Liver (tissue), 9 donors: ENCODE measurements around the gene RECQL. TPM values are rescaled to one million over a fixed set of nuclear protein-coding genes. Genes with fewer than 3 reads are reported as not detected.

ENCODE experiments used
- DNase-seq: peaks from one replicate; pipeline ENCODE4 v3.0.0-alpha.2; 2017; ENCODE audit warnings: low spot score
- H3K27ac ChIP-seq, 2 donors: one replicate each; pipeline ENCODE4 v1.7.0; 2013; ENCODE audit warnings: inconsistent platforms in 2 of 2, low read length in 2 of 2, control low read depth in 1 of 2, low read depth in 1 of 2, mild to moderate bottlenecking in 1 of 2
- H3K27me3 ChIP-seq, 4 donors: one replicate each; pipeline versions ENCODE4 v1.6.1 to v1.7.0; 2013; ENCODE audit warnings: low read length in 3 of 4, inconsistent platforms in 1 of 4, mild to moderate bottlenecking in 1 of 4, moderate library complexity in 1 of 4; ENCODE audit not compliant: control insufficient read depth in 4 of 4, insufficient read depth in 4 of 4
- H3K36me3 ChIP-seq, 4 donors: one replicate each; pipeline versions ENCODE4 v1.6.1 to v1.7.0; 2013; ENCODE audit warnings: low read length in 3 of 4, mild to moderate bottlenecking in 3 of 4, low read depth in 1 of 4, moderate library complexity in 1 of 4; ENCODE audit not compliant: control insufficient read depth in 4 of 4, insufficient read depth in 3 of 4
- H3K4me1 ChIP-seq, 4 donors: one replicate each; pipeline versions ENCODE4 v1.6.1 to v1.7.0; 2013; ENCODE audit warnings: low read length in 3 of 4, mild to moderate bottlenecking in 3 of 4, moderate library complexity in 1 of 4; ENCODE audit not compliant: control insufficient read depth in 4 of 4, insufficient read depth in 4 of 4
- H3K4me3 ChIP-seq, 3 donors: one replicate each; pipeline versions ENCODE4 v1.6.1 to v1.7.0; 2013; ENCODE audit warnings: low read length in 3 of 3, control low read depth in 1 of 3, low read depth in 1 of 3, mild to moderate bottlenecking in 1 of 3
- H3K9ac ChIP-seq, 2 donors: one replicate each; pipeline ENCODE4 v1.7.0; 2013; ENCODE audit warnings: low read length in 2 of 2, mild to moderate bottlenecking in 2 of 2, moderate library complexity in 2 of 2, control low read depth in 1 of 2, low read depth in 1 of 2
- H3K9me3 ChIP-seq, 4 donors: one replicate each; pipeline versions ENCODE4 v1.6.1 to v1.7.0; 2013; ENCODE audit warnings: low read length in 3 of 4; ENCODE audit not compliant: control insufficient read depth in 4 of 4
- ATF3 ChIP-seq: IDR thresholded peaks from 2 replicates; pipeline ENCODE4 v1.6.1; 2016; ENCODE audit warnings: antibody characterized with exemption
- CTCF ChIP-seq: fragments of 150-350 bp; IDR thresholded peaks from 2 replicates; pipeline ENCODE4 v1.5.1; 2017; ENCODE audit warnings: improper control_type of control experiment, low read depth, low read length; ENCODE audit not compliant: missing input control
- FOXA1 ChIP-seq: IDR thresholded peaks from 2 replicates; pipeline ENCODE4 v1.6.1; 2016; ENCODE audit warnings: antibody characterized with exemption
- HNF4A ChIP-seq, 2 donors: conservative IDR thresholded peaks; 2 replicates each; pipeline ENCODE4 v1.6.1; 2016; ENCODE audit warnings: antibody characterized with exemption in 2 of 2, mild to moderate bottlenecking in 2 of 2
- HNF4G ChIP-seq: IDR thresholded peaks from 2 replicates; pipeline ENCODE4 v1.6.1; 2016; ENCODE audit warnings: antibody characterized with exemption
- RAD21 ChIP-seq, 2 donors: IDR thresholded peaks; 2 replicates each; pipeline ENCODE4 v1.6.1; 2016; ENCODE audit warnings: antibody characterized with exemption in 2 of 2, mild to moderate bottlenecking in 2 of 2
- REST ChIP-seq: IDR thresholded peaks from 2 replicates; pipeline ENCODE4 v1.6.1; 2016; ENCODE audit warnings: antibody characterized with exemption, mild to moderate bottlenecking
- RXRA ChIP-seq, 2 donors: IDR thresholded peaks; 2 replicates each; pipeline ENCODE4 v1.6.1; 2017 to 2018; ENCODE audit warnings: antibody characterized with exemption in 2 of 2, mild to moderate bottlenecking in 1 of 2
- TAF1 ChIP-seq: conservative IDR thresholded peaks from 2 replicates; pipeline ENCODE4 v1.6.1; 2016; ENCODE audit warnings: antibody characterized with exemption, mild to moderate bottlenecking
- YY1 ChIP-seq: IDR thresholded peaks from 2 replicates; pipeline ENCODE4 v1.6.1; 2016; ENCODE audit warnings: antibody characterized with exemption, mild to moderate bottlenecking
- ZBTB33 ChIP-seq: IDR thresholded peaks from 2 replicates; pipeline ENCODE4 v1.6.1; 2016; ENCODE audit warnings: antibody characterized with exemption
- WGBS: extraction: QIAGEN DNeasy Blood & Tissue Kit; methylation state at CpG from one replicate; pipeline ENCODE4 v1.1.7; 2013; 5-methylcytosine and 5-hydroxymethylcytosine counted together
- polyA plus RNA-seq, 2 donors: library from polyadenylated mRNA; stranded (reverse) in 1 of 2; unstranded in 1 of 2; fragments of 200-250 nt in 1 of 2; fragments of >200 nt in 1 of 2; fragmentation: Nextera tagmentation in 1 of 2; extraction: Ambion mirVana in 1 of 2; gene quantifications; one replicate each; pipeline versions ENCODE4 v1.2.1 to v1.2.3, GENCODE V29; 2013 to 2015
- total RNA-seq, 2 donors: library from RNA; depleted of rRNA; stranded (reverse); fragments of >200 nt; gene quantifications; one replicate each; pipeline ENCODE4 v1.2.3, GENCODE V29; 2014
- donor health status: healthy.
- donor health status: healthy.
- donor health status: healthy.
- donor health status: healthy.
- donor health status: healthy.

The RECQL gene
- total and polyA plus RNA-seq, 4 donors = 5.8 to 20.1 (median 12.0) TPM

GRCh38 chr12:21529456-21529855, 28.0 kb upstream of the RECQL start:
- Histone ChIP-seq H3K4me1 (peaks cover 0 to 22% (median 17%) of the 10 kb centered on the region in 4 donors), H3K27ac (no peak overlapping the region), H3K36me3 (peaks cover 2 to 24% (median 8%) of the 10 kb centered on the region in 4 donors), H3K9ac (no peak overlapping the region), H3K9me3 (peaks cover 0 to under 1% (median 0%) of the 10 kb centered on the region in 4 donors), H3K4me3 (no peak overlapping the region), H3K27me3 (no peaks in the 10 kb centered on the region)
- no peak for DNase-seq
- TF ChIP-seq FOXA1 = no peak
- TF ChIP-seq HNF4A (conservative IDR thresholded peaks at IDR 0.05) = no peak
- WGBS = 87% methylated on average over 2 of the region's 2 CpGs

GRCh38 chr12:21528953-21529352, 27.5 kb upstream of the RECQL start:
- 79% methylated on average over 5 of the region's 5 CpGs for WGBS

GRCh38 chr12:21527451-21528180, 26.2 kb upstream of the RECQL start:
- Histone ChIP-seq H3K9me3 (peaks cover 0 to 3% (median 0%) of the 10 kb centered on the region in 4 donors), H3K4me3 (peak overlapping the region; percentile 47 to 90 (median 66)), H3K9ac (no peak overlapping the region), H3K27me3 (no peaks in the 10 kb centered on the region), H3K27ac (peak overlapping the region in 1 of 2 donors; percentile 25), H3K4me1 (peaks cover 0 to 22% (median 17%) of the 10 kb centered on the region in 4 donors), H3K36me3 (peaks cover 0 to 11% (median 3%) of the 10 kb centered on the region in 4 donors)
- TF ChIP-seq ZBTB33 = no peak
- peak; percentile 86 for TF ChIP-seq YY1
- no peak for TF ChIP-seq FOXA1
- peak in 1 of 2 donors; percentile 36 for TF ChIP-seq RXRA (IDR thresholded peaks at IDR 0.05)
- TF ChIP-seq CTCF = peak; percentile 20
- peak; percentile 28 for TF ChIP-seq REST
- peak; percentile 29 to 33 for TF ChIP-seq RAD21 (IDR thresholded peaks at IDR 0.05)
- 1% methylated on average over 57 of the region's 57 CpGs for WGBS
- DNase-seq = peak; percentile 36

More at GRCh38 chr12:21528953-21529352, 27.5 kb upstream of the RECQL start:
- Histone ChIP-seq H3K27ac (no peak overlapping the region), H3K9ac (no peak overlapping the region), H3K4me1 (peaks cover 0 to 22% (median 17%) of the 10 kb centered on the region in 4 donors), H3K36me3 (peaks cover 2 to 21% (median 8%) of the 10 kb centered on the region in 4 donors), H3K9me3 (peaks cover 0 to 3% (median 0%) of the 10 kb centered on the region in 4 donors), H3K27me3 (no peaks in the 10 kb centered on the region), H3K4me3 (no peak overlapping the region)
- no peak for TF ChIP-seq TAF1
- TF ChIP-seq YY1 = no peak
- TF ChIP-seq ATF3 = no peak
- no peak for TF ChIP-seq HNF4G
- no peak for TF ChIP-seq ZBTB33
- DNase-seq = no peak
